22Rv1 (cell line): ENCODE measurements around the gene CCDC38.

Experiments
- CTCF ChIP-seq: fragments of 450-650 bp; IDR thresholded peaks from 2 replicates; pipeline ENCODE4 v1.5.1; 2017; ENCODE audit warnings: mild to moderate bottlenecking
- ZFX ChIP-seq: fragments of 450-650 bp; IDR thresholded peaks from 2 replicates; pipeline ENCODE4 v1.6.1; 2017; ENCODE audit warnings: antibody characterized with exemption, borderline replicate concordance

GRCh38 chr12:95970905-95971304 is 28.5 kb upstream of the CCDC38 start:
- TF ChIP-seq CTCF (no peak), ZFX (no peak)
